ENCODE measurements around the gene BTNL2. TPM values are rescaled to one million over a fixed set of nuclear protein-coding genes. Genes with fewer than 3 reads are reported as not detected.
"Not testable (repeated sequence)": the region's sequence is repeated elsewhere in the genome, so short reads cannot be mapped to it uniquely, and the experiment has no call there.

Gene BTNL2
- total RNA-seq, 8 experiments from 2014 or later, result 0.17 to 1.8 TPM; not detected in 6

DNA sequence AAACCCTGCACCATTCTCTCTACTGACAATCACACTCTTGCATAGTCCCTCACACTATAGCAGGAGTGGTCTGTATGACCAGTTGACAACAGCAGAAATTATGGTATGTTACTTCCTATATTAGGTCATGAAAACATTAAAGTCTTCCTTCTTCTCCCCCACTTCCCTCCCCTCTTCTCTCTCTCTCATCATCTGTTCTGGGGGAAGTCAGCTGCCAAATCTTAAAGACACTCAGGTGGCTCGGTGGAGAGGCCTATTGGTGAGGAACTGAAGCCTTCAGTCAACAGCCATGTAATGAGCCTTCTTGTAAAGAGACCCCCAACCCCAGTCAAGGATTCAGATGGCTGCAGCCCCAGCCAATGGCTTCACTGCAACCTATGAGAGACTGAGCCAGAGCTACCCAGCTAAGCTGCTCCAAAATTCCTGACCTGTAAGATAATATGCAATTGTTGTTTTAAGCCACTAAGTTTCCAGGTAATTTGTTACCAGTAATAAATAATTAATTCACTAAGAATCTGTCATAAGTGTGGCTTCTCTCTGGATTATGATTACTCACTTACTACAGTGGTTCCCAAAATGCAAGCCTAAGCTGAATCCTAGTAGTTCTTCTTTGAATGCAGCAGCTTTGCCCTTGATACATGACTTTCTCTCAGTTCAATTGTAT lies 24.1 kb downstream of the BTNL2 start:
- H3K27ac ChIP-seq, result no peak overlapping the region
- H3K4me1 ChIP-seq (replicated peaks in 1 of 2), result no peaks in the 10 kb centered on the region
- no peak for ATAC-seq (replicated peaks in 6 of 8)
- no peak overlapping the region for H3K4me3 ChIP-seq
- in situ Hi-C loops (cut with MboI; ENCODE audit: low pct_unique_long_range_greater_than_20kb in 2 of 9, low sequenced_read_pairs in 9 of 9, unreplicated experiment in 9 of 9), result no loop called here
- 33 to 67% methylated on average over 1 of the region's 1 CpG; no CpG with 5 or more reads in 8 of the 10 experiments for WGBS, 10 experiments

DNA sequence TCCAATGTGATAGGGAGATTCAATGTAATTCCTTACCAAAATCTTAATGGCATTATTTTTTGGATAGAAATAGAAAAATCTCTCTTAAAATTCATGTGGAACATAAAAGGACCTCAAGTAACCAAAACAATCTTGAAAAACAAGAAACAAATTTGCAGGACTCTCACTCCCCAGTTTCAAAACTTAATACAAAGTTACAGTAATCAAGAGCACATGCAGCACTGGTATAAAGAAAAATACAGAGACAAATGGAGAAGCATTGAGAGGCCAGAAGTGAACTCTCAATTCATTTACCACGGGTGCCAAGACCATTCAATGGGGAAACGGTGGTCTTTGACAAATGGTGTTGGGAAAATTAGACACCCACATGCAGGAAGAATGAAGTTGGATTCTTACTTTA lies 27.4 kb downstream of the BTNL2 start:
- Histone ChIP-seq H3K27ac (no peak overlapping the region), H3K4me1 (replicated peaks in 1 of 2) (no peaks in the 10 kb centered on the region), H3K4me3 (no peak overlapping the region)
- WGBS, 10 experiments, result 0 to 90% (median 37%) methylated on average over 1 to 2 of the region's 2 CpGs; no CpG with 5 or more reads in 2 of the 10 experiments
- in situ Hi-C loops (cut with MboI; ENCODE audit: low pct_unique_long_range_greater_than_20kb in 2 of 9, low sequenced_read_pairs in 9 of 9, unreplicated experiment in 9 of 9), result no loop called here
- ATAC-seq (replicated peaks in 6 of 8), result no peak

- H3K27ac ChIP-seq, result no peak overlapping the region
- in situ Hi-C loops (cut with MboI; ENCODE audit: low pct_unique_long_range_greater_than_20kb in 2 of 9, low sequenced_read_pairs in 9 of 9, unreplicated experiment in 9 of 9), result no loop called here
- no peak for ATAC-seq (replicated peaks in 6 of 8)
- 53 to 100% (median 82%) methylated on average over 1 to 5 of the region's 7 CpGs; no CpG with 5 or more reads in 2 of the 10 experiments for WGBS, 10 experiments
- H3K4me1 ChIP-seq (replicated peaks in 1 of 2), result no peaks in the 10 kb centered on the region
- no peak overlapping the region for H3K4me3 ChIP-seq
Measured at GRCh38 chr6:32375739-32376529, 31.0 kb downstream of the BTNL2 start.

GRCh38 chr6:32371803-32372202 lies 35.2 kb downstream of the BTNL2 start, which contains the start of gene TSBP1:
TSBP1 (minus strand) TSS chr6:32371903; CDS start chr6:32371706, 197 bp downstream.
- Histone ChIP-seq H3K4me1 (replicated peaks in 1 of 2) (no peaks in the 10 kb centered on the region), H3K4me3 (no peak within 1 kb of the TSS), H3K27ac (no peak within 1 kb of the TSS)
- in situ Hi-C loops (cut with MboI; ENCODE audit: low pct_unique_long_range_greater_than_20kb in 2 of 9, low sequenced_read_pairs in 9 of 9, unreplicated experiment in 9 of 9), result no loop called here
- no peak for ATAC-seq (replicated peaks in 6 of 8)

- in situ Hi-C loops (cut with MboI; ENCODE audit: low pct_unique_long_range_greater_than_20kb in 2 of 9, low sequenced_read_pairs in 9 of 9, unreplicated experiment in 9 of 9), result no loop called here
- 0 to 92% (median 67%) methylated on average over 1 of the region's 1 CpG; no CpG with 5 or more reads in 3 of the 10 experiments for WGBS, 10 experiments
- no peak for ATAC-seq (replicated peaks in 6 of 8)
- Histone ChIP-seq H3K4me3 (no peak overlapping the region), H3K4me1 (replicated peaks in 1 of 2) (no peaks in the 10 kb centered on the region), H3K27ac (no peak overlapping the region)
Measured at GRCh38 chr6:32371229-32371628, 35.8 kb downstream of the BTNL2 start.

GRCh38 chr6:32370505-32370904 lies 36.5 kb downstream of the BTNL2 start:
- in situ Hi-C loops (cut with MboI; ENCODE audit: low pct_unique_long_range_greater_than_20kb in 2 of 9, low sequenced_read_pairs in 9 of 9, unreplicated experiment in 9 of 9), result no loop called here
- 45 to 100% (median 78%) methylated on average over 1 to 2 of the region's 2 CpGs; no CpG with 5 or more reads in 1 of the 10 experiments for WGBS, 10 experiments
- H3K27ac ChIP-seq, result no peak overlapping the region
- ATAC-seq (replicated peaks in 6 of 8), result no peak
- no peak overlapping the region for H3K4me3 ChIP-seq
- H3K4me1 ChIP-seq (replicated peaks in 1 of 2), result no peaks in the 10 kb centered on the region

GRCh38 chr6:32369660-32370059 lies 37.3 kb downstream of the BTNL2 start:
- WGBS, 10 experiments, result 0 to 100% (median 50%) methylated on average over 1 to 3 of the region's 3 CpGs; no CpG with 5 or more reads in 1 of the 10 experiments

DNA sequence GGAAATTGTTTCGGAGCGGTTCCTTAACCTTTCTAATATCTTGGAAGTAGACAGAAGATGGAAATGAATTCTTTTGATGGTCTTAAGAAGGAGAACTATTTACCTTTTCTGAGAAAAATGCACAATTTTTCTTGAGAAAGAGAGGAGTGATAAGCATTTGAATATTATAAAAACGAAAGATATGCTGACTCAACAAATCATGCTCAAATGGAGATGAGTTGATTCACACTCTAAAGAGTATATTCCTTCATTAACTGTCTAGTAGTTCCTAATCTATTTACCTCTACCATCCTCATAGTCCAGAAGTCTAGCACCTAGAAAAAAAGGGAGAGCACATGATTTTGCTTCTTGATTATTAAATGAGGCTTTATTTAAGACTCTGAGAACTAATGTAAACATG lies 39.3 kb downstream of the BTNL2 start:
- Histone ChIP-seq H3K4me1 (replicated peaks in 1 of 2) (no peaks in the 10 kb centered on the region), H3K4me3 (no peak overlapping the region), H3K27ac (no peak overlapping the region)
- 64 to 97% (median 85%) methylated on average over 2 to 3 of the region's 3 CpGs; no CpG with 5 or more reads in 1 of the 10 experiments for WGBS, 10 experiments
- in situ Hi-C loops (cut with MboI; ENCODE audit: low pct_unique_long_range_greater_than_20kb in 2 of 9, low sequenced_read_pairs in 9 of 9, unreplicated experiment in 9 of 9), result no loop called here
- no peak for ATAC-seq (replicated peaks in 6 of 8)

More at GRCh38 chr6:32369660-32370059, 37.3 kb downstream of the BTNL2 start:
- H3K4me3 ChIP-seq, result no peak overlapping the region
- H3K27ac ChIP-seq, result no peak overlapping the region
- no peaks in the 10 kb centered on the region for H3K4me1 ChIP-seq (replicated peaks in 1 of 2)
- no peak for ATAC-seq (replicated peaks in 6 of 8)
- in situ Hi-C loops (cut with MboI; ENCODE audit: low pct_unique_long_range_greater_than_20kb in 2 of 9, low sequenced_read_pairs in 9 of 9, unreplicated experiment in 9 of 9), result no loop called here

DNA sequence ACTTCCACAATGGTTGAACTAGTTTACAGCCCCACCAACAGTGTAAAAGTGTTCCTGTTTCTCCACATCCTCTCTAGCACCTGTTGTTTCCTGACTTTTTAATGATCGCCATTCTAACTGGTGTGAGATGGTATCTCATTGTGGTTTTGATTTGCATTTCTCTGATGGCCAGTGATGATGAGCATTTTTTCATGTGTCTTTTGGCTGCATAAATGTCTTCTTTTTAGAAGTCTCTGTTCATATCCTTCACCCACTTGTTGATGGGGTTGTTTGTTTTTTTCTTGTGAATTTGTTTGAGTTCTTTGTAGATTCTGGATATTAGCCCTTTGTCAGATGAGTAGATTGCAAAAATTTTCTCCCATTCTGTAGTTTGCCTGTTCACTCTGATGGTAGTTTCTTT lies 47.8 kb downstream of the BTNL2 start:
- H3K27ac ChIP-seq; ATAC-seq (replicated peaks in 6 of 8); H3K4me1 ChIP-seq (replicated peaks in 1 of 2); in situ Hi-C loops (cut with MboI; ENCODE audit: low pct_unique_long_range_greater_than_20kb in 2 of 9, low sequenced_read_pairs in 9 of 9, unreplicated experiment in 9 of 9); H3K4me3 ChIP-seq: not testable (repeated sequence)
- no CpG with 5 or more reads among the region's 1 CpG for WGBS, 10 experiments

DNA sequence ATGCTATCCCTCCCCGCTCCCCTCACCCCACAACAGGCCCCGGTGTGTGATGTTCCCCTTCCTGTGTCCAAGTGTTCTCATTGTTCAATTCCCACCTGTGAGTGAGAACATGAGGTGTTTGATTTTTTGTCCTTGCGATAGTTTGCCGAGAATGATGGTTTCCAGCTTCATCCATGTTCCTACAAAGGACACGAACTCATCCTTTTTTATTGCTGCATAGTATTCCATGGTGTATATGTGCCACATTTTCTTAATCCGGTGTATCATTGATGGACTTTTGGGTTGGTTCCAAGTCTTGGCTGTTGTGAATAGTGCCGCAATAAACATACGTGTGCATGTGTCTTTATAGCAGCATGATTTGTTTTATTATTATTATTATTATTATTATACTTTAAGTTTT lies 48.4 kb downstream of the BTNL2 start:
- H3K4me1 ChIP-seq (replicated peaks in 1 of 2); ATAC-seq (replicated peaks in 6 of 8); H3K4me3 ChIP-seq; in situ Hi-C loops (cut with MboI; ENCODE audit: low pct_unique_long_range_greater_than_20kb in 2 of 9, low sequenced_read_pairs in 9 of 9, unreplicated experiment in 9 of 9); H3K27ac ChIP-seq: not testable (repeated sequence)
- WGBS, 10 experiments, result 71 to 90% methylated on average over 2 to 5 of the region's 8 CpGs; no CpG with 5 or more reads in 8 of the 10 experiments

- in situ Hi-C loops (cut with MboI; ENCODE audit: low pct_unique_long_range_greater_than_20kb in 2 of 9, low sequenced_read_pairs in 9 of 9, unreplicated experiment in 9 of 9), result no loop called here
- ATAC-seq (replicated peaks in 6 of 8), result no peak
- WGBS, 10 experiments, result 0 to 82% (median 46%) methylated on average over 1 of the region's 1 CpG; no CpG with 5 or more reads in 4 of the 10 experiments
- Histone ChIP-seq H3K27ac (no peak overlapping the region), H3K4me3 (no peak overlapping the region), H3K4me1 (replicated peaks in 1 of 2) (no peaks in the 10 kb centered on the region)
Measured at GRCh38 chr6:32355018-32355417, 52.0 kb downstream of the BTNL2 start.

DNA sequence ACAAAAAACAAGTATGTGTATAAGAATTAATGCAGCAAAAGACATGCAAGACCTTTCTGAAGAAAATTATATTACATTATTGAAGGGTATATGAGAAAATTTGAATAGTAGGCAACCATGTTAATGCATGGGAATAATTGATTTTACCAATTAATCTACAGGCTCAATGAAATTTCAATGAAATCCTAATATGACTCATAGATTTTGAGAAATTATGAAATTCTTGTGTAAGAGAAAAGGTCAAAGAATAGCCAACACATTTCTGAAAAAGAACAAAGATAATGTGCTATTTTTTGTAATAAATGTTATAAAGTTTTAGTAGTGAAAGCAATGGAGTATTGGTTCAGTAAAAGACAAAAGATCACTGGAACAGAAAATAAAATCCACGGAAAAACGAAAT lies 53.6 kb downstream of the BTNL2 start:
- in situ Hi-C loops (cut with MboI; ENCODE audit: low pct_unique_long_range_greater_than_20kb in 2 of 9, low sequenced_read_pairs in 9 of 9, unreplicated experiment in 9 of 9), result no loop called here
- no peak overlapping the region for H3K4me3 ChIP-seq
- no peaks in the 10 kb centered on the region for H3K4me1 ChIP-seq (replicated peaks in 1 of 2)
- ATAC-seq (replicated peaks in 6 of 8), result no peak
- H3K27ac ChIP-seq, result no peak overlapping the region
- WGBS, 10 experiments, result 7 to 88% (median 58%) methylated on average over 2 of the region's 2 CpGs
